ENCODE measurements around the gene AQP4. TPM values are rescaled to one million over a fixed set of nuclear protein-coding genes. Genes with fewer than 3 reads are reported as not detected.

The AQP4 gene
- total and polyA plus RNA-seq, 11 donors: 0.33 to 25.0 (median 8.3) TPM; not detected in 1

DNA sequence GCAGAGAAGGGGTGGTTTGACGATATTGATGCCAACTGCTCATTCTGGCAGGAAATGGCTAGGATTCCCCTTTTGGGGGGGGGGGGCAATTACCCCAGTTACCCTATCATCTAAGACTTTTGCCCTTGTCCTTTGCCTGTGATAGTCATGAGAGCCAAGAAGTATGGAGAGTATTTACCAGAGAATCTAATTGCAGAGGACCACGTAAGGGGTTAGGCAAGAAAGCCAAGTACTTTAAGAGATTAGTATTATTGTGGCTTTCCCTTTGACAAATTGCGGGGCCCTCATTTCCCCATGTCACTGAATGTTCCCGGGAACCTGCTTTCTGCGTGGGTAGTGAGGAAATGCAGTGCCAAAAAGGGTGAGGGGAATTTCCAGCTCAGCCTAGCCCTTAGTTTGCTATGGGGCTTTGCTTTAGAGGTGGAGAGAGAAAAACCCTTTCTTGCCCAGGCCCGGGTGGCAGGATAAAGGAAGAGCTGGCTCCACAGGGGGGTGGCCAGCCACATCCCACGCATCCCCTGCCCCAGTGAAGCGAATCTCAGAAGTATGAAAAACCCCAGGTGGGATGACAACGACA is 1.5 kb downstream of the AQP4 start:
- H3K27me3 ChIP-seq: peaks cover 0 to 27% (median 0%) of the 10 kb centered on the region in 9 donors
- ATAC-seq: no peak
- TF ChIP-seq POLR2A (IDR thresholded peaks at IDR 0.05) (no peak), CTCF (IDR thresholded peaks at IDR 0.05) (no peak)
- no peak for DNase-seq
- H3K9me3 ChIP-seq: no peaks in the 10 kb centered on the region
- peaks cover 0 to 17% (median 5%) of the 10 kb centered on the region in 12 donors for H3K4me1 ChIP-seq
- intact Hi-C loops (cut with DNase I): no loop called here
- peak overlapping the region in 1 of 12 donors; percentile 57 for H3K4me3 ChIP-seq
- 47 to 59% (median 51%) methylated on average over 9 of the region's 9 CpGs for WGBS, 4 donors
- H3K36me3 ChIP-seq: no peaks in the 10 kb centered on the region
- H3K27ac ChIP-seq: peak overlapping the region in 6 of 12 donors; percentile 59 to 80 (median 70)

DNA sequence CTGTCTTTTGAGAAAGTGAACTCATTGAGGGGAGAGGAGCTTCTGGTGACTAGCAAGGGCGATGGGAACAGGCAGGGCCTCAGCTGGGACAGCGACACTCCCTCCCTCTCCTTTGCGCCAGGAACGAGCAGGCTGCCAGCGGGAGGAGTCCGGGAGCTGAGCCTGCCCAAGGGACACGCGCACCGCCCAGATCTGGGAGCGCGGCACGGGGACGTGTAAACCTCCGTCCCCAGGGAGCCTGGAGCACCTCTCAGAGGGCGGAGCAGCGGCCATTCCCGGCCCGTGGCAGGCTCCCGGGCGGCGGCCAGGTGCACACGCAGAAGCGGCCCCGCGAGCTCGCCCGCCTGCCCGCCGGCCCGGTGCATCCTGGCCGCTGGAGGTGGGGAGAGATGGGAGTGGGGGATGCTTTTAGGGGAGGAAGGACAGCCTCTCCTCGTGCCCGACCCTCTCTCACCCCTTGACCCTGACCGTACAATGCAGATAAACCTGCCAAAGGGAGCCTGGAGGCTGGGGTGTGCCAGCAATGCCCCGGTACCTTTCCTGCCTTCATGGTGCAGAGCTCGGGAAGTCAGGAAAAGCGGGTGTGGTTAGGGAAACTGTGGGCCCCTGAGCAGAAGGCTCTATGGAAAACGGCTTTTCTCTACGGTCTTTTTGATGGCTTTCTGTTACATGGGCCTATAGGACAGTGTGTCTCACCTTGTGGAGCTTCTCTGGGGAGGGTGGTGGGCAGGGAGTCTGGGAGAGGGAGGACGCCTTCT is 2.2 kb downstream of the AQP4 start:
- intact Hi-C loops (cut with DNase I): no loop called here
- peak; percentile 93 to 97 (median 96) for ATAC-seq
- peak overlapping the region in 6 of 12 donors; percentile 59 to 80 (median 70) for H3K27ac ChIP-seq

DNA sequence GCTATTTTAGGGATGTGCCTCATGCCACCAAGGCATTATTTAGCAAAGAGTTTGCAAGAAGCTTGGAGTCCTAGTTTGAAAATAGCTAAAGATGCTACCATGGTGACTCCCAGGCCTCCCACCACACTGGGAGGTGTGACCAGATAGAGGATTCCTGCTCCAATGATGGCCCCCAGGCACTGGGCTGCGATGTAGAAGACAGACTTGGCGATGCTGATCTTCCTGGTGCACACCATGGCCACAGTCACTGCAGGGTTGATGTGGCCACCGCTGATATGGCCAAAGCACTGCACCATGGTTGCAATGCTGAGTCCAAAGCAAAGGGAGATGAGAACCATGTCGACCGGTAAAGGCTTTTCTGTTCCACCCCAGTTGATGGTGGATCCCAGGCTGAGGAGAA is 3.4 kb downstream of the AQP4 start:
- Histone ChIP-seq H3K4me3 (no peak overlapping the region), H3K27me3 (peaks cover 0 to 27% (median 0%) of the 10 kb centered on the region in 9 donors), H3K36me3 (no peaks in the 10 kb centered on the region), H3K9me3 (no peaks in the 10 kb centered on the region), H3K4me1 (peaks cover 0 to 12% (median 4%) of the 10 kb centered on the region in 12 donors), H3K27ac (no peak overlapping the region)
- no peak for ATAC-seq
- no peak for DNase-seq
- TF ChIP-seq POLR2A (IDR thresholded peaks at IDR 0.05): no peak
- TF ChIP-seq CTCF (IDR thresholded peaks at IDR 0.05): no peak
- intact Hi-C loops (cut with DNase I): no loop called here
- WGBS, 4 donors: 94 to 98% (median 94%) methylated on average over 5 of the region's 5 CpGs

More for the DNA sequence above, 2.2 kb downstream of the AQP4 start:
- peak; percentile 50 to 88 (median 87) for DNase-seq
- peaks cover 0 to 12% (median 4%) of the 10 kb centered on the region in 12 donors for H3K4me1 ChIP-seq
- peak overlapping the region; percentile 16 to 58 (median 48) for H3K4me3 ChIP-seq
- H3K9me3 ChIP-seq: no peaks in the 10 kb centered on the region
- WGBS, 4 donors: 5 to 16% (median 9%) methylated on average over 17 to 40 of the region's 40 CpGs
- TF ChIP-seq CTCF (IDR thresholded peaks at IDR 0.05) (no peak), POLR2A (IDR thresholded peaks at IDR 0.05) (no peak)
- H3K27me3 ChIP-seq: peaks cover 0 to 27% (median 0%) of the 10 kb centered on the region in 9 donors
- no peaks in the 10 kb centered on the region for H3K36me3 ChIP-seq

- H3K36me3 ChIP-seq: no peaks in the 10 kb centered on the region
- 62 to 68% (median 66%) methylated on average over 10 of the region's 10 CpGs for WGBS, 4 donors
- no peak overlapping the region for H3K4me3 ChIP-seq
- peaks cover 0 to 5% (median 0%) of the 10 kb centered on the region in 9 donors for H3K27me3 ChIP-seq
- no peak for DNase-seq
- intact Hi-C loops (cut with DNase I): no loop called here
- H3K9me3 ChIP-seq: peaks cover 0 to 3% (median 0%) of the 10 kb centered on the region in 12 donors
- no peaks in the 10 kb centered on the region for H3K4me1 ChIP-seq
- H3K27ac ChIP-seq: no peak overlapping the region
- no peak for TF ChIP-seq CTCF (IDR thresholded peaks at IDR 0.05)
- no peak for TF ChIP-seq POLR2A (IDR thresholded peaks at IDR 0.05)
- ATAC-seq: no peak
Measured at GRCh38 chr18:26854292-26854881, 11.1 kb downstream of the AQP4 start.
